Measurements from ENCODE around the gene FBXO33. TPM values are rescaled to one million over a fixed set of nuclear protein-coding genes. Genes with fewer than 3 reads are reported as not detected.

FBXO33 gene
- total and polyA plus RNA-seq, 9 donors = 5.4 to 22.2 (median 9.0) TPM

DNA sequence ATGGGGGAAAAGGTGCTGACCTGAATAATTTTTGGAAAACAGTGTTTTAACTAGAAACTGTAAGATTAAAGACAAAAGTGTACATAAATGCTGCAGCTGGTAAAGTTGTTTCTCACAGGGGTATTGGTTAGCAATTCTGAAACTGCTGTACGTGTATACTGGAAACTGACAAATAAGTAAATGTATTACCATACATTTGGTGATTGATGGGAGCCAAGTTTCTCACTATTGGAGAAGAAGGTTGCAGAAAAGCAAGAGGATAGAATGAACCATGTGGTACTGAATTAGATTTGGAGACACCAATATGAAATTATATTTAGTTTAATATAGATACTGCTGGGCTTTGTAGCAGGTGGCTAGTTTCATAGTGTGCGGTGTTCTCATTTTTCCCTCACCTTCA lies 19.6 kb upstream of the FBXO33 start:
- H3K27ac ChIP-seq = no peak overlapping the region
- H3K36me3 ChIP-seq = no peaks in the 10 kb centered on the region
- DNase-seq = no peak
- H3K4me1 ChIP-seq (ENCODE audit: insufficient read depth) = no peaks in the 10 kb centered on the region
- TF ChIP-seq EP300 (IDR thresholded peaks at IDR 0.05) = no peak
- TF ChIP-seq POLR2A (IDR thresholded peaks at IDR 0.05) = no peak
- TF ChIP-seq, protein P1, sequence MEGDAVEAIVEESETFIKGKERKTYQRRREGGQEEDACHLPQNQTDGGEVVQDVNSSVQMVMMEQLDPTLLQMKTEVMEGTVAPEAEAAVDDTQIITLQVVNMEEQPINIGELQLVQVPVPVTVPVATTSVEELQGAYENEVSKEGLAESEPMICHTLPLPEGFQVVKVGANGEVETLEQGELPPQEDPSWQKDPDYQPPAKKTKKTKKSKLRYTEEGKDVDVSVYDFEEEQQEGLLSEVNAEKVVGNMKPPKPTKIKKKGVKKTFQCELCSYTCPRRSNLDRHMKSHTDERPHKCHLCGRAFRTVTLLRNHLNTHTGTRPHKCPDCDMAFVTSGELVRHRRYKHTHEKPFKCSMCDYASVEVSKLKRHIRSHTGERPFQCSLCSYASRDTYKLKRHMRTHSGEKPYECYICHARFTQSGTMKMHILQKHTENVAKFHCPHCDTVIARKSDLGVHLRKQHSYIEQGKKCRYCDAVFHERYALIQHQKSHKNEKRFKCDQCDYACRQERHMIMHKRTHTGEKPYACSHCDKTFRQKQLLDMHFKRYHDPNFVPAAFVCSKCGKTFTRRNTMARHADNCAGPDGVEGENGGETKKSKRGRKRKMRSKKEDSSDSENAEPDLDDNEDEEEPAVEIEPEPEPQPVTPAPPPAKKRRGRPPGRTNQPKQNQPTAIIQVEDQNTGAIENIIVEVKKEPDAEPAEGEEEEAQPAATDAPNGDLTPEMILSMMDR (IDR thresholded peaks at IDR 0.05) = no peak
- no peaks in the 10 kb centered on the region for H3K9me3 ChIP-seq
- H3K27me3 ChIP-seq = no peaks in the 10 kb centered on the region
- no peak overlapping the region for H3K4me3 ChIP-seq
- intact Hi-C loops (cut with DNase I) = no loop called here
- WGBS, 3 donors = 45 to 71% (median 71%) methylated on average over 2 of the region's 2 CpGs

DNA sequence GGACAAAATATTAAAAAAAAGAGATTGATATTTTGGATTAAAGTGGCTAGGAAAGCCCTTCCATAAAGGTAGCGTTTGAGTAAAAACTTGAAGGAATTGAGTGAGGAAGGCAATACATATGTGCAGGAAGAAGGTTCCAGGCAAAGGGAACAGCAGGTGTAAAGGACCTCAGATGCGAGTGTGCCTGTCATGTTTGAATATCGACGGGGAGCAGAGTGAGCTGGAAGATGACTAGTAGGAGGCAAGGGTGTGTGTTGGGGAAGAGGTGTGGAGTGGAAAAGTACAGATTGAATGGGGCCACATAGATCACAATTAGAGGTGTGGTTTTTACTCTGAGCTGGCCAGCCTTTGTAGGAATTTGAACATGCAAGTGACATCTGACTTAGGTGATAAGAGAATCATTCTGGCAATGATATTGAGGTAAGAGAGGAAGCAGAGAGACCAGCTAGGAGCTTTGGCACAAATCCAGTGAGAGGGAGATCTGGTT lies 15.0 kb upstream of the FBXO33 start:
- DNase-seq = no peak
- no peaks in the 10 kb centered on the region for H3K4me1 ChIP-seq (ENCODE audit: insufficient read depth)
- H3K27me3 ChIP-seq = no peaks in the 10 kb centered on the region
- H3K4me3 ChIP-seq = no peak overlapping the region
- TF ChIP-seq, protein P1 (IDR thresholded peaks at IDR 0.05) = no peak
- TF ChIP-seq POLR2A (IDR thresholded peaks at IDR 0.05) (no peak), EP300 (IDR thresholded peaks at IDR 0.05) (no peak)
- peaks cover 0 to under 1% of the 10 kb centered on the region in 2 donors for H3K9me3 ChIP-seq
- 74 to 82% (median 79%) methylated on average over 4 of the region's 4 CpGs for WGBS, 3 donors
- H3K36me3 ChIP-seq = no peaks in the 10 kb centered on the region
- H3K27ac ChIP-seq = no peak overlapping the region
- intact Hi-C loops (cut with DNase I) = no loop called here

DNA sequence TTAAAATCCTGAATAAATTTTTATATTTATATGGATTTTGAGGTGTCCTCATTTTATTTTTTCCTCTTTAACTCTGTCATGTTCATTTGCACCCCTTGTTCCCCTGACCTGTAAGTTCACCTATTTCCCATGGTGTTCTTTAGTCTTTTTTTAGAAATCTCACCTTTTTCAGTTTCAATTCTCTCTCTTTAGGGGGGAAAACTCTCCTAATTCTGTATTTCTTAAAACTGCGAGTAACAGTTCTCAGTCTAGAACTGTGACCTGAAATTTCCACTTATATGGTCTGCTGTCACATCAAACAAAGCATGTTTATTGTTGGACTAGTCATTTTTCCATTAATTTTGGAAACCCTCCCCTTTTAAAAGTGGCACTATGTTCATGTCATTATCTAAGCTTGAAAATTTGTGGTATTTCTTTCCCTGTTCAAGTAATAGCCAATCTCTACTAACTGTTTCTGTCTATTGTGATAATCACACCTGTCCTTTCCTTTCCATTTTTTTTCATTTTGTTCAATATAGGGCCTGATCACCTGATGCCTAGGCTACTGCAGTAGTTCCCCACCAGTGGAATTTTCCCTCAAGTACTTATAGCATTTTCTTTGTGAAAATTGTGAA lies 14.0 kb upstream of the FBXO33 start:
- TF ChIP-seq EP300 (IDR thresholded peaks at IDR 0.05) = no peak
- TF ChIP-seq, protein P1 (IDR thresholded peaks at IDR 0.05) = no peak
- TF ChIP-seq POLR2A (IDR thresholded peaks at IDR 0.05) = no peak
- Histone ChIP-seq H3K4me3 (no peak overlapping the region), H3K27ac (no peak overlapping the region), H3K27me3 (no peaks in the 10 kb centered on the region), H3K36me3 (no peaks in the 10 kb centered on the region), H3K4me1 (ENCODE audit: insufficient read depth) (no peaks in the 10 kb centered on the region), H3K9me3 (peaks cover 0 to 4% of the 10 kb centered on the region in 2 donors)
- no peak for DNase-seq
- 89 to 94% (median 92%) methylated on average over 1 of the region's 1 CpG for WGBS, 3 donors
- intact Hi-C loops (cut with DNase I) = no loop called here

DNA sequence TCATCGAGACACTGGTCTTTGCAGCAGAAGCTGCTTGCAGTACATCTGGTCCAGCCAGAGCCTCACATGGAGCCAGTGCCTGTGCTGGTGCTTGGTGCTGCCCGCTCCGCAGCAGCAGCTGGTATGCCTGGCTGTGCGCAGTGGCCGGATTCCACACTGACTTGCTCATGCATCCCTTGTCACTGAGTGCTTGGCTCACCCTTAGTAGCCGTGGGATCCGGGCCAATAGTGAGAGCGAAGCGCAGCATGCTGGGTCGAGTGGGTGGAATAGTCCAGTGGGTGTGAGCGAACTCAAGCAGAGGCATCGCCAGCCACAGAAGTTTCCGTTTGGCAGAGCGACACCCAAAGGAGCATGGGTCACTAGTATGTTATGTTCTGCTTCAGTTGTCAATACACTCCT lies 10.1 kb upstream of the FBXO33 start:
- no peaks in the 10 kb centered on the region for H3K4me1 ChIP-seq (ENCODE audit: insufficient read depth)
- no peak for DNase-seq
- H3K9me3 ChIP-seq = peaks cover 0 to 4% of the 10 kb centered on the region in 2 donors
- no peaks in the 10 kb centered on the region for H3K36me3 ChIP-seq
- H3K27me3 ChIP-seq = no peaks in the 10 kb centered on the region
- no peak overlapping the region for H3K4me3 ChIP-seq
- no peak overlapping the region for H3K27ac ChIP-seq
- intact Hi-C loops (cut with DNase I) = no loop called here
- no peak for TF ChIP-seq POLR2A (IDR thresholded peaks at IDR 0.05)
- TF ChIP-seq, protein P1 (IDR thresholded peaks at IDR 0.05) = no peak
- no peak for TF ChIP-seq EP300 (IDR thresholded peaks at IDR 0.05)
- 97% methylated on average over 14 of the region's 14 CpGs for WGBS, 3 donors

Measured in ovary (tissue), 9 donors.